CD14-positive monocyte (primary cell): ENCODE data around the gene EDDM13. TPM values are rescaled to one million over a fixed set of nuclear protein-coding genes. Genes with fewer than 3 reads are reported as not detected.
"Not testable (repeated sequence)": the region's sequence is repeated elsewhere in the genome, so short reads cannot be mapped to it uniquely, and the experiment has no call there.

Source experiments
- DNase-seq, 3 donors: peaks; one replicate each; pipeline ENCODE4 v3.0.0-alpha.2; 2011 to 2022
- H2AFZ ChIP-seq: 2 replicates; pipeline ENCODE4 v1.6.0; 2012; ENCODE audit warnings: mild to moderate bottlenecking, low read depth, low read length, inconsistent platforms; ENCODE audit not compliant: insufficient read depth, poor library complexity, severe bottlenecking
- H3K27ac ChIP-seq, 2 donors: 1 replicate in 1 of 2; 2 replicates in 1 of 2; pipeline ENCODE4 v1.5.1; 2012 to 2013; ENCODE audit warnings: low read length in 2 of 2, control low read depth in 1 of 2, inconsistent platforms in 1 of 2, low read depth in 1 of 2, mild to moderate bottlenecking in 1 of 2
- H3K27me3 ChIP-seq, 2 donors: one replicate each; pipeline versions ENCODE4 v1.6.0 to v1.6.1; 2011 to 2013; ENCODE audit warnings: low read length in 2 of 2; ENCODE audit not compliant: control insufficient read depth in 2 of 2, insufficient read depth in 2 of 2
- H3K36me3 ChIP-seq, 2 donors: replicated peaks in 1 of 2; 1 replicate in 1 of 2; 2 replicates in 1 of 2; pipeline versions ENCODE4 v1.5.1 to v1.6.1; 2012 to 2013; ENCODE audit warnings: low read length in 2 of 2, control low read depth in 1 of 2, inconsistent platforms in 1 of 2, mild to moderate bottlenecking in 1 of 2; ENCODE audit not compliant: insufficient read depth in 2 of 2, control insufficient read depth in 1 of 2
- H3K4me1 ChIP-seq, 2 donors: 1 replicate in 1 of 2; 2 replicates in 1 of 2; pipeline versions ENCODE4 v1.5.1 to v1.6.1; 2012 to 2013; ENCODE audit warnings: low read length in 2 of 2, control low read depth in 1 of 2, inconsistent platforms in 1 of 2, mild to moderate bottlenecking in 1 of 2, moderate library complexity in 1 of 2; ENCODE audit not compliant: insufficient read depth in 2 of 2, control insufficient read depth in 1 of 2
- H3K4me2 ChIP-seq: replicated peaks from 2 replicates; pipeline ENCODE3; 2012; ENCODE audit warnings: low read length, moderate library complexity, mild to moderate bottlenecking; ENCODE audit not compliant: poor library complexity, severe bottlenecking; ENCODE audit errors: extremely low read depth
- H3K4me3 ChIP-seq, 3 experiments: fragments of 200-600 bp in 1 of 3; sonication (generic) in 1 of 3; replicated peaks in 1 of 3; 1 replicate in 2 of 3; 2 replicates in 1 of 3; pipeline ENCODE4 v1.5.1; 2011 to 2013; ENCODE audit warnings: low read length in 3 of 3, mild to moderate bottlenecking in 3 of 3, control low read depth in 2 of 3, low read depth in 2 of 3, inconsistent platforms in 1 of 3, moderate library complexity in 1 of 3
- H3K79me2 ChIP-seq: 2 replicates; pipeline ENCODE4 v1.6.0; 2012; ENCODE audit warnings: mild to moderate bottlenecking, control low read depth, inconsistent platforms, low read length, moderate library complexity; ENCODE audit not compliant: insufficient read depth
- H3K9ac ChIP-seq: 2 replicates; pipeline ENCODE4 v1.6.0; 2017; ENCODE audit warnings: low read length, mild to moderate bottlenecking; ENCODE audit not compliant: insufficient read depth, poor library complexity, severe bottlenecking
- H3K9me3 ChIP-seq, 2 donors: replicated peaks in 1 of 2; 1 replicate in 1 of 2; 2 replicates in 1 of 2; pipeline versions ENCODE4 v1.5.1 to v1.6.1; 2012 to 2013; ENCODE audit warnings: low read length in 2 of 2, control low read depth in 1 of 2; ENCODE audit not compliant: control insufficient read depth in 1 of 2, insufficient read depth in 1 of 2
- H4K20me1 ChIP-seq: 2 replicates; pipeline ENCODE4 v1.6.0; 2012; ENCODE audit warnings: mild to moderate bottlenecking, low read length, control low read depth, moderate library complexity; ENCODE audit not compliant: insufficient read depth
- H3K27ac Mint-ChIP-seq, 7 donors: one replicate each; pipeline ENCODE4 v1.8.0; 2020; ENCODE audit warnings: mild to moderate bottlenecking in 7 of 7, mixed read lengths in 7 of 7, moderate library complexity in 6 of 7, inconsistent platforms in 2 of 7
- H3K27me3 Mint-ChIP-seq, 3 donors: one replicate each; pipeline ENCODE4 v1.8.0; 2021 to 2022; ENCODE audit warnings: low read depth in 3 of 3, mild to moderate bottlenecking in 3 of 3, mixed read lengths in 3 of 3, moderate library complexity in 3 of 3, inconsistent platforms in 1 of 3
- H3K36me3 Mint-ChIP-seq, 2 donors: one replicate each; pipeline ENCODE4 v1.8.0; 2020; ENCODE audit warnings: mixed read lengths in 2 of 2, inconsistent platforms in 1 of 2, mild to moderate bottlenecking in 1 of 2
- H3K4me1 Mint-ChIP-seq: one replicate; pipeline ENCODE4 v1.8.0; 2020; ENCODE audit warnings: mild to moderate bottlenecking, mixed read lengths
- H3K4me3 Mint-ChIP-seq, 2 donors: one replicate each; pipeline ENCODE4 v1.8.0; 2020; ENCODE audit warnings: mild to moderate bottlenecking in 2 of 2, mixed read lengths in 2 of 2, moderate library complexity in 1 of 2
- H3K9me3 Mint-ChIP-seq, 7 donors: one replicate each; pipeline ENCODE4 v1.8.0; 2020 to 2022; ENCODE audit warnings: mixed read lengths in 7 of 7, mild to moderate bottlenecking in 6 of 7, moderate library complexity in 6 of 7, inconsistent platforms in 2 of 7
- WGBS: methylation state at CpG from one replicate; pipeline ENCODE4 v1.1.5; 2013; ENCODE audit warnings: missing lambda C conversion rate; ENCODE audit not compliant: insufficient coverage; 5-methylcytosine and 5-hydroxymethylcytosine counted together
- intact Hi-C, 2 donors: fragments of 100-400 bp; cut with micrococcal nuclease; formaldehyde crosslinking; loops; one replicate each; pipeline versions ENCODE4 v1.15.0 to v1.15.1; 2023
- polyA plus RNA-seq, 3 donors: library from polyadenylated mRNA; depleted of rRNA in 1 of 3; unstranded in 2 of 3; stranded (reverse) in 1 of 3; fragments of 300-500 nt in 2 of 3; fragments of >200 nt in 1 of 3; fragmentation: Illumina TruSeq in 2 of 3; gene quantifications; 1 replicate in 2 of 3; 2 replicates in 1 of 3; pipeline ENCODE4 v1.2.3, GENCODE V29; 2012 to 2021
- TF ChIP-seq, protein P1 (sequence below): fragments of 200-600 bp; IDR thresholded peaks from one replicate; pipeline ENCODE4 v1.8.0; 2022; ENCODE audit warnings: antibody characterized with exemption, mild to moderate bottlenecking

EDDM13 gene
- polyA plus RNA-seq, 3 donors, result 0.25 to 0.70 (median 0.61) TPM

DNA sequence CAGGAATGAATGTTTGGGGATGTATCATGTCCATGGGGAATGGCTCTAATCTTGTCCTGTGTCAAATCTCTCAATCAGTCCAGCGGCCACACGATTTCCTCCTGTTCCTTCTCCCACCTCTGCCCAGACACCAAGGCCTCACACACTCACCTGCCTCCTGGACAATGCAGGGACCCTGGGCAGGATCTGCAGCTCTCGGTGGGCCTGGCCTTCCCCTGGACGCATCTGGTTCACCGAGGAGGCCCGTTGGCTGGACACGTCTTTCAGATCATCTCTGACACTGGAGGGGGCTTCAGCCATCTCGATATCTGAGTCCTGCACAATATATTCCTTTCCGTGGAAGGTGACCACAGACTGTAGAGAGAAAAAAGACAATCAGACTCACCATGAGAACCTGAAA is 49.1 kb upstream of the EDDM13 start:
- Histone ChIP-seq H3K27ac (no peak overlapping the region), H2AFZ (no peak overlapping the region), H3K4me1 (no peaks in the 10 kb centered on the region), H3K4me3 (no peak overlapping the region), H4K20me1 (no peaks in the 10 kb centered on the region), H3K79me2 (no peaks in the 10 kb centered on the region), H3K27me3 (no peaks in the 10 kb centered on the region), H3K9ac (no peak overlapping the region), H3K4me2 (no peak overlapping the region), H3K9me3 (no peaks in the 10 kb centered on the region), H3K36me3 (peaks cover 6 to 19% of the 10 kb centered on the region in 2 donors)
- 93% methylated on average over 6 of the region's 9 CpGs for WGBS
- intact Hi-C loops, result no loop called here
- H3K27me3 Mint-ChIP-seq, result peaks cover 0 to 2% (median 0%) of the 10 kb centered on the region in 3 donors
- H3K36me3 Mint-ChIP-seq, result peaks cover 25 to 34% of the 10 kb centered on the region in 2 donors
- peak overlapping the region in 1 of 7 donors; percentile 58 for H3K27ac Mint-ChIP-seq
- no peak overlapping the region for H3K4me3 Mint-ChIP-seq
- no peak for DNase-seq
- no peaks in the 10 kb centered on the region for H3K4me1 Mint-ChIP-seq
- TF ChIP-seq, protein P1, sequence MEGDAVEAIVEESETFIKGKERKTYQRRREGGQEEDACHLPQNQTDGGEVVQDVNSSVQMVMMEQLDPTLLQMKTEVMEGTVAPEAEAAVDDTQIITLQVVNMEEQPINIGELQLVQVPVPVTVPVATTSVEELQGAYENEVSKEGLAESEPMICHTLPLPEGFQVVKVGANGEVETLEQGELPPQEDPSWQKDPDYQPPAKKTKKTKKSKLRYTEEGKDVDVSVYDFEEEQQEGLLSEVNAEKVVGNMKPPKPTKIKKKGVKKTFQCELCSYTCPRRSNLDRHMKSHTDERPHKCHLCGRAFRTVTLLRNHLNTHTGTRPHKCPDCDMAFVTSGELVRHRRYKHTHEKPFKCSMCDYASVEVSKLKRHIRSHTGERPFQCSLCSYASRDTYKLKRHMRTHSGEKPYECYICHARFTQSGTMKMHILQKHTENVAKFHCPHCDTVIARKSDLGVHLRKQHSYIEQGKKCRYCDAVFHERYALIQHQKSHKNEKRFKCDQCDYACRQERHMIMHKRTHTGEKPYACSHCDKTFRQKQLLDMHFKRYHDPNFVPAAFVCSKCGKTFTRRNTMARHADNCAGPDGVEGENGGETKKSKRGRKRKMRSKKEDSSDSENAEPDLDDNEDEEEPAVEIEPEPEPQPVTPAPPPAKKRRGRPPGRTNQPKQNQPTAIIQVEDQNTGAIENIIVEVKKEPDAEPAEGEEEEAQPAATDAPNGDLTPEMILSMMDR, result no peak
- peaks cover 0 to 1% (median 0%) of the 10 kb centered on the region in 7 donors for H3K9me3 Mint-ChIP-seq

DNA sequence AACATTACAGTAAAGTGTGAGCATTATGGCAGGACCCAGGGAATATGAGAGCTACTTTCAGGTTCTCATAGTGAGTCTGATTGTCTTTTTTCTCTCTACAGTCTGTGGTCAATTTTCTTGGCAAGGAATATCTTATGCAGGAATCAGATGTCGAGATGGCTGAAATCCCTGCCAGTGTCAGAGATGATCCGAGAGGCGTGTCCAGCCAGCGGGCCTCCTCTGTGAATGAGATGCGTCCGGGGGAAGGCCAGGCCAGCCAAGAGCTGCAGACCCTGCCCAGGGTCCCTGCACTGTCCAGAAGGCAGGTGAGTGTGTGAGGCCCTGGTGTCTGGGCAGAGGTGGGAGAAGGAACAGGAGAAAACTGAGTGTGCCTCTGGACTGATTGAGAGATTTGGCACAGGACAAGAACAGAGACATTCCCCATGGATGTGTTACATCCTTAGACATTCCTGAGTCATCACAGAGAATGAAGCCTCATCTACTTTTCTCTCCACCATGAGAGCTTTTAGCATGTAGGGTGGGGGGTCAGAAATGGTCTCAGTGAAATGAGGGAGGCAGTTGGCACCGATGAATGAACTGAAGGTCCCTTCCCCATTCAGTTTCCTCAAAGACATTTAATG is 27.3 kb upstream of the EDDM13 start:
- Mint-ChIP-seq H3K27me3 (peaks cover 0 to 2% (median 0%) of the 10 kb centered on the region in 3 donors), H3K36me3 (peaks cover 1 to 6% of the 10 kb centered on the region in 2 donors), H3K9me3 (no peaks in the 10 kb centered on the region), H3K27ac (no peak overlapping the region), H3K4me3 (no peak overlapping the region), H3K4me1 (no peaks in the 10 kb centered on the region)
- H3K4me1 ChIP-seq, result no peaks in the 10 kb centered on the region
- H3K9me3 ChIP-seq, result no peaks in the 10 kb centered on the region
- H3K4me2 ChIP-seq, result no peak overlapping the region
- no peaks in the 10 kb centered on the region for H3K79me2 ChIP-seq
- intact Hi-C loops, result no loop called here
- H2AFZ ChIP-seq, result no peak overlapping the region
- WGBS, result 97% methylated on average over 6 of the region's 7 CpGs
- TF ChIP-seq, protein P1, result no peak
- no peaks in the 10 kb centered on the region for H3K36me3 ChIP-seq
- H4K20me1 ChIP-seq, result no peaks in the 10 kb centered on the region
- H3K4me3 ChIP-seq, result no peak overlapping the region
- no peaks in the 10 kb centered on the region for H3K27me3 ChIP-seq
- no peak overlapping the region for H3K27ac ChIP-seq
- no peak for DNase-seq
- H3K9ac ChIP-seq, result no peak overlapping the region

DNA sequence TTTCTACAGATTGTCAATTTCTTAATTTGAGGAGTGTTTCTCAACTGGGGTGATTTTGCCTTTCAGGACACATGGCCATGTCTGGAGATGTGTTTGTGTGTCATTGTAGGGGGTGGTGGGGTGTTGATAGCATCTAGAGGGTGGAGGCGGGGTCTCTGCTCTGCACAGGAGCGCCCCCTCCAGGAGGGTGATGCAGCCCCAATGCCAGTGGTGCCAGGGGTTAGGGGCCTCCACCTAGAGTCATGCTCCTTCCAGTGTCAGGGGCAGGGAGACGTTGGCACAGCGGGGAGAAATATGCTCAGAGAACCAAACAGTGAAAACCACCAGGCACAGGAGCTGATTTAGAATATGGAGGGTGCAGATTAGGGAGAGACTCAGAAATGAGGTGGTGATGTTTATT is 26.8 kb upstream of the EDDM13 start:
- not testable (repeated sequence) for H3K4me1 Mint-ChIP-seq, H3K9me3 Mint-ChIP-seq

More for the DNA sequence above, 26.8 kb upstream of the EDDM13 start:
- H3K9me3 ChIP-seq, H3K79me2 ChIP-seq, H3K4me2 ChIP-seq, DNase-seq, H4K20me1 ChIP-seq, H3K4me3 ChIP-seq, H3K4me1 ChIP-seq, H3K9ac ChIP-seq, H3K36me3 Mint-ChIP-seq, intact Hi-C loops, H3K36me3 ChIP-seq, H3K27ac Mint-ChIP-seq, H3K4me3 Mint-ChIP-seq, H3K27me3 Mint-ChIP-seq, H3K27me3 ChIP-seq, H2AFZ ChIP-seq, H3K27ac ChIP-seq: not testable (repeated sequence)
- WGBS, result 100% methylated on average over 2 of the region's 4 CpGs
